ENCODE results near the gene HMGXB3.

DNA sequence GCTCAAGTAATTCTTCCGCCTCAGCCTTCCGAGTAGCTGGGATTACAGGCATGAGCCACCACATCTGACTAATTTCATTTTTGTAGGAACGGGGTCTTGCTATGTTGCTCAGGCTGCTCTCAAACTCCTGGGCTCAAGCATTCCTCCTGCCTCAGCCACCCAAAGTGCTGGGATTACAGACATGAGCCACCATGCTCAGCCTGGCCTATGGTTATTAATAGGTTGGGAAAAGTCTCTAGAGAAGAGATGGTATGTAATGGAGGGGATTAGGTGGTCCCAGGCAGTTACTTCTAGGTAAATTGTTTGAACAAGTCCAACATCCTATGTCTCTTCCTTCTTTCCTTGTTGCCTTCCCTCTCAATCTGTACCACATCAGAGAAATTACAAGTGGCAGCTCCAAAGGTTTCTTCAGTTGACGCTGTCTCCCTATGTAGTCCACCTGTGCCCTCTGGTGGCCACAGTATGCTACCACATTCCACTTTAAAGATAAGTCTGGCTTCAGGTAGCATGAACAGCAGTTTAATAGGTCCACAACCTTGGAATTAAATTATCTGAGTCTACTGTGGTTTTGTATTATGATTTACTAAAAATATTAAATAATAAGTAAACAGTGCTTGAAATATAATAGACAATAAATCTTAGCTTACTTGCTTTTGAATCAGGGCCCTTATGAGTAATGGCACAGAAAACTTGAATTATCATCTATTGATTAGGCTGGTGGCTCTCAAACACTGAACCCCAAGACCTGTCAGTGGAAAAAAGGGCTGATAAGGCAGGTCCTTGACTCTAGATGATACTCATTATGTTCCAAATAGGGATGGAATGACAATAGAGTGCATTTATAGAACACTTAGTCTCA lies 9.8 kb upstream of the HMGXB3 start:
- TF ChIP-seq, protein P1, sequence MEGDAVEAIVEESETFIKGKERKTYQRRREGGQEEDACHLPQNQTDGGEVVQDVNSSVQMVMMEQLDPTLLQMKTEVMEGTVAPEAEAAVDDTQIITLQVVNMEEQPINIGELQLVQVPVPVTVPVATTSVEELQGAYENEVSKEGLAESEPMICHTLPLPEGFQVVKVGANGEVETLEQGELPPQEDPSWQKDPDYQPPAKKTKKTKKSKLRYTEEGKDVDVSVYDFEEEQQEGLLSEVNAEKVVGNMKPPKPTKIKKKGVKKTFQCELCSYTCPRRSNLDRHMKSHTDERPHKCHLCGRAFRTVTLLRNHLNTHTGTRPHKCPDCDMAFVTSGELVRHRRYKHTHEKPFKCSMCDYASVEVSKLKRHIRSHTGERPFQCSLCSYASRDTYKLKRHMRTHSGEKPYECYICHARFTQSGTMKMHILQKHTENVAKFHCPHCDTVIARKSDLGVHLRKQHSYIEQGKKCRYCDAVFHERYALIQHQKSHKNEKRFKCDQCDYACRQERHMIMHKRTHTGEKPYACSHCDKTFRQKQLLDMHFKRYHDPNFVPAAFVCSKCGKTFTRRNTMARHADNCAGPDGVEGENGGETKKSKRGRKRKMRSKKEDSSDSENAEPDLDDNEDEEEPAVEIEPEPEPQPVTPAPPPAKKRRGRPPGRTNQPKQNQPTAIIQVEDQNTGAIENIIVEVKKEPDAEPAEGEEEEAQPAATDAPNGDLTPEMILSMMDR (IDR thresholded peaks at IDR 0.05 in 4 of 5, conservative IDR thresholded peaks at IDR 0.05 in 1 of 5): peak; percentile 87 to 96 (median 91)
- no peak for TF ChIP-seq POLR2A (IDR thresholded peaks at IDR 0.05)
